Measurements from ENCODE around the gene CITED4. TPM values are rescaled to one million over a fixed set of nuclear protein-coding genes. Genes with fewer than 3 reads are reported as not detected.

The CITED4 gene
- total and polyA plus RNA-seq, 2 donors (not counting 3 experiments of a cell fraction or from before 2014, with no cell fraction given), result 3.8 to 11.3 TPM

GRCh38 chr1:40845895-40846294 is 16.3 kb downstream of the CITED4 start:
- Histone ChIP-seq H3K9ac (replicated peaks; ENCODE audit: extremely low read depth, insufficient read depth, low read length) (no peak overlapping the region), H3K9me3 (replicated peaks; ENCODE audit: control insufficient read depth, insufficient read depth, low read length) (peaks cover 2% of the 10 kb centered on the region), H4K20me1 (replicated peaks; ENCODE audit: control insufficient read depth, extremely low read depth, insufficient read depth, low read length) (no peaks in the 10 kb centered on the region), H3K4me3 (replicated peaks in 1 of 3; ENCODE audit: insufficient read depth in 1 of 3, low read depth in 1 of 3, low read length in 3 of 3) (no peak overlapping the region), H3K36me3 (ENCODE audit: control insufficient read depth in 2 of 2, extremely low read depth in 1 of 2, insufficient read depth in 2 of 2, low read length in 2 of 2) (no peaks in the 10 kb centered on the region), H3K4me1 (ENCODE audit: control insufficient read depth, extremely low read depth, insufficient read depth, low read length) (peaks cover 11% of the 10 kb centered on the region), H3K27me3 (ENCODE audit: control insufficient read depth in 2 of 2, insufficient read depth in 2 of 2, low read length in 2 of 2) (peaks cover 28 to 34% of the 10 kb centered on the region in 2 experiments), H3K79me2 (ENCODE audit: control insufficient read depth, insufficient read depth, low read length) (no peaks in the 10 kb centered on the region), H3K9me1 (replicated peaks; ENCODE audit: control insufficient read depth, extremely low read depth, insufficient read depth, low read length) (no peaks in the 10 kb centered on the region), H2AFZ (ENCODE audit: low read depth, low read length) (no peak overlapping the region), H3K4me2 (ENCODE audit: insufficient read depth, low read length) (no peak overlapping the region), H3K27ac (ENCODE audit: insufficient read depth, low read depth, low read length) (no peak overlapping the region)
- TF ChIP-seq JUN (IDR thresholded peaks at IDR 0.05; ENCODE audit: borderline replicate concordance, insufficient read depth, insufficient read length, low read depth), result no peak
- TF ChIP-seq FOS (IDR thresholded peaks at IDR 0.05; ENCODE audit: borderline replicate concordance, insufficient read depth, low read length), result no peak
- no peak for TF ChIP-seq EZH2 (IDR thresholded peaks at IDR 0.05; ENCODE audit: borderline replicate concordance, low read depth, low read length, severe bottlenecking)
- no peak for TF ChIP-seq POLR2AphosphoS5 (IDR thresholded peaks at IDR 0.05; ENCODE audit: insufficient read depth, low read depth, low read length)
- no peak for TF ChIP-seq MAX (IDR thresholded peaks at IDR 0.05; ENCODE audit: insufficient read depth, insufficient read length)
- TF ChIP-seq GATA2 (IDR thresholded peaks at IDR 0.05; ENCODE audit: insufficient read depth, insufficient read length, low read depth, low read length), result no peak
- TF ChIP-seq CTCF (IDR thresholded peaks at IDR 0.05; ENCODE audit: extremely low read depth in 1 of 2, insufficient read depth in 1 of 2, low read depth in 1 of 2, low read length in 2 of 2), result no peak
- no peak for TF ChIP-seq POLR2A (IDR thresholded peaks at IDR 0.05; ENCODE audit: low read depth, low read length)
- TF ChIP-seq MYC (IDR thresholded peaks at IDR 0.05; ENCODE audit: low read depth, low read length), result no peak
- intact Hi-C loops (cut with micrococcal nuclease) (loop anchor here (5.0 kb wide), 3 partner anchors 154 to 276 kb away; partner anchors contain the start of genes NFYC and RIMS3), dilution Hi-C loops (cut with MboI; ENCODE audit: extremely low pct_ligation_motif_present, low sequenced_read_pairs) (no loop called here)
- no peak for FAIRE-seq
- POLR2A ChIA-PET, result no interaction called here
- no peak for DNase-seq (ENCODE audit: low read depth, low spot score)
- BruUV-seq (replicated peaks), result no TSS peak
- CTCF ChIA-PET, result interaction anchor here (1.3 to 23.4 kb wide), 3 partner anchors 72 to 137 kb away, joined by 3 to 898 read pairs (median 6); no protein-coding TSS in a partner anchor
